ENCODE measurements around the gene AFF3. TPM values are rescaled to one million over a fixed set of nuclear protein-coding genes. Genes with fewer than 3 reads are reported as not detected.

AFF3 gene
- total and polyA plus RNA-seq, 10 of the 15 experiments (the other 5 are each of a cell fraction or from before 2014, with no cell fraction given), result 0.26 to 5.5 (median 3.0) TPM

DNA sequence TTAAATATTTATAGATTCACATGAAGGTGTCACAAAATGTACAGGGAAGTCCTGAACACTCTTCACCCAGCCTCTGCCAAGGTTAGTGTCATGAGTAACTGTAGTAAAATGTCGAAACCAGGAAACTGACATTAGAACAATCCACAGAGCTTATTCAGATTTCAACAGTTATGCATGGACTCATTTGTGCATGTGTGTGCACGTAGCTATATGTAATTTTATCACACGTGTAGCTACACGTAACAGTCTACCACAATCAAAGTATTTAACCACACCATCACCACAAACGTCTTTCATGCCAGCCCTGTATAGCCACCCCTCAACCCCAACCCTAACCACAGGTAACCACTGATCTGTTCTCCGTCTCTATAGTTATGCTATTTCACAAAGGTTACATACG, 440.9 kb downstream of the AFF3 start:
- ChIA-PET SMC1A (ENCODE audit: uncharacterized antibody, unreplicated experiment) (no interaction called here), POLR2A (no interaction called here), CTCF (no interaction called here), RAD21 (ENCODE audit: unreplicated experiment) (no interaction called here)
- ATAC-seq, result no peak
- 16% methylated on average over 7 of the region's 7 CpGs for WGBS (ENCODE audit: insufficient coverage, insufficient replicate concordance, low lambda C conversion rate, missing lambda C conversion rate)
- H3K27me3 ChIP-seq (replicated peaks in 1 of 2; ENCODE audit: control insufficient read depth in 2 of 2, insufficient read depth in 2 of 2, low read length in 1 of 2), result no peaks in the 10 kb centered on the region
- H3K4me3 ChIP-seq, result no peak overlapping the region
- FAIRE-seq, result no peak
- no peak for TF ChIP-seq PAX8 (IDR thresholded peaks at IDR 0.05)
- no peak for TF ChIP-seq EP300 (IDR thresholded peaks at IDR 0.05; ENCODE audit: borderline replicate concordance in 1 of 2, control insufficient read depth in 1 of 2, low read depth in 2 of 2, low read length in 2 of 2)
- TF ChIP-seq ZSCAN29 (IDR thresholded peaks at IDR 0.05), result no peak
- no peak for TF ChIP-seq FOXM1 (IDR thresholded peaks at IDR 0.05; ENCODE audit: low read depth, low read length)
- peak; percentile 83 for TF ChIP-seq RUNX3 (IDR thresholded peaks at IDR 0.05; ENCODE audit: low read length)
- TF ChIP-seq CREB1 (IDR thresholded peaks at IDR 0.05; ENCODE audit: low read depth), result no peak
- TF ChIP-seq ESRRA (IDR thresholded peaks at IDR 0.05; ENCODE audit: low read length), result no peak
- TF ChIP-seq STAT3 (IDR thresholded peaks at IDR 0.05; ENCODE audit: low read depth, low read length), result no peak
- no peak for TF ChIP-seq POLR2AphosphoS2 (IDR thresholded peaks at IDR 0.05; ENCODE audit: low read depth, low read length)
- H3K4me1 ChIP-seq (ENCODE audit: control insufficient read depth, insufficient read depth, low read length), result no peaks in the 10 kb centered on the region
- H3K36me3 ChIP-seq (ENCODE audit: control insufficient read depth in 2 of 2, insufficient read depth in 2 of 2, low read length in 1 of 2), result no peaks in the 10 kb centered on the region; a peak in 1 of 4 replicates
- no peak overlapping the region for H3K4me2 ChIP-seq (ENCODE audit: control insufficient read depth, insufficient read depth)
- no peak overlapping the region for H2AFZ ChIP-seq (ENCODE audit: control insufficient read depth, low read depth, low read length)
- intact Hi-C loops (cut with micrococcal nuclease; ENCODE audit: unreplicated experiment) (no loop called here), in situ Hi-C loops (cut with MboI) (no loop called here)
- no peak for DNase-seq (ENCODE audit: low read depth, low spot score)
- no peaks in the 10 kb centered on the region for H4K20me1 ChIP-seq (ENCODE audit: control insufficient read depth, insufficient read depth)
- H3K9me3 ChIP-seq (replicated peaks; ENCODE audit: control insufficient read depth, insufficient read depth, low read length), result no peaks in the 10 kb centered on the region
- no peak overlapping the region for H3K27ac ChIP-seq (ENCODE audit: control insufficient read depth, insufficient read depth)
- H3K79me2 ChIP-seq (ENCODE audit: control insufficient read depth, insufficient read depth, low read length), result no peaks in the 10 kb centered on the region
- no peak overlapping the region for H3K9ac ChIP-seq (ENCODE audit: control insufficient read depth, insufficient read depth, low read length)
- BruUV-seq (replicated peaks), result no TSS peak

All from GM12878 (cell line).